Raji (cell line): ENCODE measurements around the gene AK1.
A peak's percentile ranks its signal among the peaks of the same experiment; 100 is the strongest.

ENCODE experiments used
- POLR2A ChIP-seq: IDR thresholded peaks from 2 replicates; pipeline ENCODE4 v1.6.1; 2011; ENCODE audit warnings: low read depth, low read length, control low read depth; ENCODE audit not compliant: insufficient read depth

The AK1 gene

GRCh38 chr9:127913682-127914081, 36.2 kb upstream of the AK1 start:
- no peak for TF ChIP-seq POLR2A

GRCh38 chr9:127912882-127913281, 35.4 kb upstream of the AK1 start:
- TF ChIP-seq POLR2A: no peak

DNA sequence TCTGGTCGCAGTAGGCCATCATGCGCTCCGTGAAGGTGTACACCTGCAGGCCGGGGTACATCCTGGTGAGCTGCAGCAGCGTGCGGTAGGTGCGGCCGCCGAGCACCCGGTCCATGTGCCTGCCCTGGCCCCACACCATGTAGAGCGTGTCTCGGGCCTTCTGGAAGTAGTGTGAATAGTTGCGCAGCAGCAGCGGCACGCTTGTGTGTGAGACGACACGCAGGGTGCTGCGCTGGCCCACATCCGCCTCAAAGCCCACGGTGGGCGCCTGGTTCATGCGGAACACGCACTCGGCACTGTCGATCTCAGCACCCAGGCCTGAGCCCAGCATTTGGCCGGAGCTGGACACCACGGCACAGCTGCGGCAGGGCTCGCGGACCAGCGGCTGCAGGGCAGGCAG, 34.8 kb upstream of the AK1 start:
- TF ChIP-seq POLR2A: no peak

- TF ChIP-seq POLR2A: no peak
Measured at GRCh38 chr9:127910613-127911205, 33.2 kb upstream of the AK1 start.

DNA sequence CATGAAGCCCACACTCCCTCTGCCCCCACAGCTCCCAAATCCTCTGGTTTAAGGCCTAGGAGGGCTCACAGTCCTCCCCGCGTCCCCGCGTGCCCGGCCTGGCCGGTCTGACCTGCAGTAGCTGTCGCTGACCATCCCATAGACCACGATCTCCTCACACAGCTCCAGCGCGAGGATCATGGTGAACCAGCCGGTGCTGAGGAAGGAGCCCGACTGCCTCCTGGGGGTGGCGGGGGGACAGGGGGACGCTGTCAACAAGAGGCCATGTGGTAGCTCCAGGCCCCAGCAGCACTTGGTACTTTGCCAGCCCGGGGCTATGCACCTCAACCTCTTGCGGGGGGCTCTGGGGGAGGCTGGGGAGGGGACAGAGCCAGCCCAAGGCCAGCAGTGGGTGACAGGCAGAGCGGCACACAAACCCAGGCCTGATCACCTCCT, 32.4 kb upstream of the AK1 start:
- no peak for TF ChIP-seq POLR2A

DNA sequence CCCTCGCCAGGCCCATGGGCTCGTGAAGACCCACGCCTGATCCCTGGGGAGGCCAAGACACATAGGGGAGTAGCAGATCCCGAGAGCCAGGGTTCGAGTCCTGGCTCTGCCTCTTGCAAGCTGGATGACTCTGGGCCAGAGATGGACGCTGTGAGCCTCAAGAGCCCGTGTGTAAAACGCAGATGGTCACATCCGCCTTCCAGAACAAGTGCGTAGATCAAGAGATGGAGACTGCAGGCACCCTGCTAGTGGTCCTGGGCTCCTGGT, 31.1 kb upstream of the AK1 start:
- no peak for TF ChIP-seq POLR2A

GRCh38 chr9:127907867-127908659, 30.6 kb upstream of the AK1 start:
- no peak for TF ChIP-seq POLR2A

GRCh38 chr9:127905788-127906191, 28.3 kb upstream of the AK1 start:
- TF ChIP-seq POLR2A: no peak

GRCh38 chr9:127905004-127905728, 27.7 kb upstream of the AK1 start:
- TF ChIP-seq POLR2A: peak; percentile 39; the same call in 1 of the 2 replicates

GRCh38 chr9:127904561-127905003, 27.1 kb upstream of the AK1 start:
- TF ChIP-seq POLR2A: no peak

- peak; percentile 43 for TF ChIP-seq POLR2A
Measured at GRCh38 chr9:127903557-127904475, 26.3 kb upstream of the AK1 start.

- peak; percentile 62 for TF ChIP-seq POLR2A
Measured at GRCh38 chr9:127899128-127899943, 21.9 kb upstream of the AK1 start, which contains the start of gene ST6GALNAC6. Gene ST6GALNAC6 (minus strand): TSS chr9:127899603. CDS start chr9:127897981, 1,622 bp downstream.

DNA sequence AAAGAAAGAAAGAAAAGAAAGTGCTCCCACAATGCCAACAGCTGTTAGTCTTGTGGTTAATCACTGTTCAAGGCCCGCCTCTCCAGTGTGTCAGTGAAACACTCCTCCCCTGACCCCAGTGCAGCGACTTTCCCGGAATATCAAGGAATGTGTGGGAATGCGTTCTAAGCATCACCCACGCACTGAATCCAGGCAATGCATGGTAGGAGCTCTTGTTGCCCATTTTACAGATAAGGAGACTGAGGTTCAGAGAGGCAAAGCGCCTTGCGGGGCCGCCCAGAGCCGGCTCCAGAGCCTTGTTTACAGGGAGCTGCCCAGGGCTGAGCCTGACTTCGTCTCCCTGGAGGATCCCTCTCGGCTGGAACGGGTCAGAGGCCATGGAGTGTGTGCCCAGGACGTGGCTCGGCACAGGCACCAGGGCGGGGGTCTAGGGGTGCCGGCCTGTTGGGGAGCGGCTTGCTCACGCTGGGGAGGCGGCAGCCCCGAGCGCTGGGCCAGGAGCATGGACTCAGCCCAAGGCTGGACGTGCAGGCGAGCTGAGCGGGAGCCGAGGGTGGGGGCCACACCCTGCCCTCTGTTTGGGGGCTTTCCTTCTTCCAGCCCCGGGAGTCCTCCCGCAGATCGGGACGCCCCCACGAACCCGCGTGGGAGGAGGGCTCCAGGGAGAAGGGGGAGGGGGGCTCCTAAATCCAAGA, 21.1 kb upstream of the AK1 start:
- TF ChIP-seq POLR2A: no peak
